HepG2 (cell line): ENCODE data around the gene ATXN7L3. TPM values are rescaled to one million over a fixed set of nuclear protein-coding genes. Genes with fewer than 3 reads are reported as not detected.

Source experiments
- CENPT ChIP-seq: sonication (generic); formaldehyde crosslinking; IDR thresholded peaks from 2 replicates; pipeline ENCODE4 v1.8.0; 2022; ENCODE audit warnings: low read depth, mild to moderate bottlenecking, moderate library complexity, missing genetic modification reagents
- ERF ChIP-seq: IDR thresholded peaks from 2 replicates; pipeline ENCODE4 v1.6.1; 2018; ENCODE audit warnings: missing biosample characterization, missing genetic modification reagents
- KDM4B ChIP-seq: sonication (generic); formaldehyde crosslinking; IDR thresholded peaks from 2 replicates; pipeline ENCODE4 v1.4.0; 2020; ENCODE audit warnings: missing genetic modification reagents
- KLF13 ChIP-seq: sonication (generic); formaldehyde crosslinking; IDR thresholded peaks from 2 replicates; pipeline ENCODE4 v1.4.0; 2020; ENCODE audit warnings: mild to moderate bottlenecking, missing genetic modification reagents
- SOX13 ChIP-seq, 3 experiments: fragments of 450-650 bp in 1 of 3; sonication (generic) in 1 of 3; formaldehyde crosslinking in 1 of 3; IDR thresholded peaks in 2 of 3; conservative IDR thresholded peaks in 1 of 3; 2 replicates each; pipeline versions ENCODE4 v1.5.0 to v1.6.1; 2016 to 2020; ENCODE audit warnings: antibody characterized with exemption in 1 of 3, mild to moderate bottlenecking in 1 of 3, missing compliant biosample characterization in 1 of 3, missing genetic modification reagents in 1 of 3, moderate library complexity in 1 of 3
- TSC22D2 ChIP-seq: sonication (generic); formaldehyde crosslinking; IDR thresholded peaks from 2 replicates; pipeline ENCODE4 v1.5.1; 2020; ENCODE audit warnings: missing genetic modification reagents, mild to moderate bottlenecking, borderline replicate concordance
- ZBTB7B ChIP-seq: sonication (generic); formaldehyde crosslinking; IDR thresholded peaks from 2 replicates; pipeline ENCODE4 v1.4.0; 2020; ENCODE audit warnings: missing genetic modification reagents
- ZNF24 ChIP-seq: fragments of 450-650 bp; IDR thresholded peaks from 2 replicates; pipeline ENCODE4 v1.6.1; 2017; ENCODE audit warnings: antibody characterized with exemption, mild to moderate bottlenecking
- ZNF570 ChIP-seq: sonication (generic); formaldehyde crosslinking; IDR thresholded peaks from 2 replicates; pipeline ENCODE4 v1.4.0; 2020; ENCODE audit warnings: mild to moderate bottlenecking, missing genetic modification reagents, borderline replicate concordance
- ZNF724P ChIP-seq: sonication (generic); formaldehyde crosslinking; IDR thresholded peaks from 2 replicates; pipeline ENCODE4 v1.8.0; 2022; ENCODE audit warnings: missing genetic modification reagents, borderline replicate concordance
- polyA plus RNA-seq, 8 experiments: library from polyadenylated mRNA; depleted of rRNA in 3 of 8; stranded (reverse) in 7 of 8; unstranded in 1 of 8; fragments of >200 nt; fragmentation: Illumina TruSeq in 4 of 8; extraction: Trizol in 4 of 8; gene quantifications; 2 replicates each; pipeline versions ENCODE4 v1.2.1 to v1.2.3, GENCODE V29; 2011 to 2016; ENCODE audit warnings: low read depth in 4 of 8, missing spikeins in 1 of 8, mixed read lengths in 1 of 8; ENCODE audit not compliant: insufficient read depth in 1 of 8
- total RNA-seq, 5 experiments: library from RNA; depleted of rRNA; stranded (reverse); fragments of >200 nt; fragmentation: Illumina TruSeq; extraction: Trizol; gene quantifications; 2 replicates each; pipeline ENCODE4 v1.2.3, GENCODE V29; 2016; ENCODE audit warnings: low read depth in 1 of 5
- TF ChIP-seq, protein P1 (sequence below): sonication (generic); formaldehyde crosslinking; IDR thresholded peaks from 2 replicates; pipeline ENCODE4 v1.5.1; 2020; ENCODE audit warnings: mild to moderate bottlenecking, missing genetic modification reagents, borderline replicate concordance
- TF ChIP-seq, protein P2 (sequence below): sonication (generic); formaldehyde crosslinking; IDR thresholded peaks from 2 replicates; pipeline ENCODE4 v1.4.0; 2020; ENCODE audit warnings: missing genetic modification reagents
- TF ChIP-seq, protein P3 (sequence below): sonication (generic); formaldehyde crosslinking; IDR thresholded peaks from 2 replicates; pipeline ENCODE4 v1.5.0; 2020; ENCODE audit warnings: missing genetic modification reagents, mild to moderate bottlenecking, borderline replicate concordance
- TF ChIP-seq, protein P4 (sequence below): sonication (generic); formaldehyde crosslinking; IDR thresholded peaks from 2 replicates; pipeline ENCODE4 v1.8.1; 2022; ENCODE audit warnings: low read depth, mild to moderate bottlenecking, missing genetic modification reagents
- TF ChIP-seq, protein P5 (sequence below): sonication (generic); formaldehyde crosslinking; IDR thresholded peaks from 2 replicates; pipeline ENCODE4 v1.4.0; 2020; ENCODE audit warnings: missing genetic modification reagents

The ATXN7L3 gene
- total and polyA plus RNA-seq, 2 of the 13 experiments (the other 11 are each of a cell fraction or from before 2014, with no cell fraction given), result 44.5 to 59.1 TPM

DNA sequence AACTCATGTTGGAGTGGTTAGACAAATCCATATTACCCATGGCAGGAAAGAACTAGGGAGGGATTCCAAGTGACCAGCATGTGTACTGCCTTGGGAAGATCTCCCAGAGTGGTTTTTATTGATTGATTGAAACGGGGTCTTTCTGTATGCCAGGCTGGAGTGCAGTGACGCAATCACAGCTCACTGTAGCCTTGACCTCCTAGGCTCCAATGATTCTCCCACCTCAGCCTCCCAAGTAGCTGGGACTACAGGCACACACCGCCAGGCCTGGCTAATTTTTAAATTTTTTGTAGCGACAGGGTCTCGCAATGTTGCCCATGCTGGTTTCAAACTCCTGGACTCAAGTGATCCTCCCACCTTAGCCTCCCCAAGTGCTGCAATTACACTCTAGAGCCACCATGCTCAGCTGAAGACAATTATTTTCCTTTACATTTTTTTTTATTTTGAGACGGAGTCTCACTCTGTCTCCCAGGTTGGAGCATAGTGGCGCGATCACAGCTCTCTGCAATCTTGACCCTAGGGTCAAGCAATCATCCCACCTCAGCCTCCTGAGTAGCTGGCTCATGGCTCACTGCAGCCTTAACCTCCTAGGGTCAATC, 15.4 kb downstream of the ATXN7L3 start (continued):
- TF ChIP-seq, protein P1, sequence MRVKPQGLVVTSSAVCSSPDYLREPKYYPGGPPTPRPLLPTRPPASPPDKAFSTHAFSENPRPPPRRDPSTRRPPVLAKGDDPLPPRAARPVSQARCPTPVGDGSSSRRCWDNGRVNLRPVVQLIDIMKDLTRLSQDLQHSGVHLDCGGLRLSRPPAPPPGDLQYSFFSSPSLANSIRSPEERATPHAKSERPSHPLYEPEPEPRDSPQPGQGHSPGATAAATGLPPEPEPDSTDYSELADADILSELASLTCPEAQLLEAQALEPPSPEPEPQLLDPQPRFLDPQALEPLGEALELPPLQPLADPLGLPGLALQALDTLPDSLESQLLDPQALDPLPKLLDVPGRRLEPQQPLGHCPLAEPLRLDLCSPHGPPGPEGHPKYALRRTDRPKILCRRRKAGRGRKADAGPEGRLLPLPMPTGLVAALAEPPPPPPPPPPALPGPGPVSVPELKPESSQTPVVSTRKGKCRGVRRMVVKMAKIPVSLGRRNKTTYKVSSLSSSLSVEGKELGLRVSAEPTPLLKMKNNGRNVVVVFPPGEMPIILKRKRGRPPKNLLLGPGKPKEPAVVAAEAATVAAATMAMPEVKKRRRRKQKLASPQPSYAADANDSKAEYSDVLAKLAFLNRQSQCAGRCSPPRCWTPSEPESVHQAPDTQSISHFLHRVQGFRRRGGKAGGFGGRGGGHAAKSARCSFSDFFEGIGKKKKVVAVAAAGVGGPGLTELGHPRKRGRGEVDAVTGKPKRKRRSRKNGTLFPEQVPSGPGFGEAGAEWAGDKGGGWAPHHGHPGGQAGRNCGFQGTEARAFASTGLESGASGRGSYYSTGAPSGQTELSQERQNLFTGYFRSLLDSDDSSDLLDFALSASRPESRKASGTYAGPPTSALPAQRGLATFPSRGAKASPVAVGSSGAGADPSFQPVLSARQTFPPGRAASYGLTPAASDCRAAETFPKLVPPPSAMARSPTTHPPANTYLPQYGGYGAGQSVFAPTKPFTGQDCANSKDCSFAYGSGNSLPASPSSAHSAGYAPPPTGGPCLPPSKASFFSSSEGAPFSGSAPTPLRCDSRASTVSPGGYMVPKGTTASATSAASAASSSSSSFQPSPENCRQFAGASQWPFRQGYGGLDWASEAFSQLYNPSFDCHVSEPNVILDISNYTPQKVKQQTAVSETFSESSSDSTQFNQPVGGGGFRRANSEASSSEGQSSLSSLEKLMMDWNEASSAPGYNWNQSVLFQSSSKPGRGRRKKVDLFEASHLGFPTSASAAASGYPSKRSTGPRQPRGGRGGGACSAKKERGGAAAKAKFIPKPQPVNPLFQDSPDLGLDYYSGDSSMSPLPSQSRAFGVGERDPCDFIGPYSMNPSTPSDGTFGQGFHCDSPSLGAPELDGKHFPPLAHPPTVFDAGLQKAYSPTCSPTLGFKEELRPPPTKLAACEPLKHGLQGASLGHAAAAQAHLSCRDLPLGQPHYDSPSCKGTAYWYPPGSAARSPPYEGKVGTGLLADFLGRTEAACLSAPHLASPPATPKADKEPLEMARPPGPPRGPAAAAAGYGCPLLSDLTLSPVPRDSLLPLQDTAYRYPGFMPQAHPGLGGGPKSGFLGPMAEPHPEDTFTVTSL (CRISPR knock-in tag), result no peak
- no peak for TF ChIP-seq SOX13 (IDR thresholded peaks at IDR 0.05)
- 0 out of 4 replicates have a peak, but pooled peaks of 1 of the 2 experiments have one; percentile 22 for TF ChIP-seq SOX13 (CRISPR knock-in tag; conservative IDR thresholded peaks at IDR 0.05 in 1 of 2, IDR thresholded peaks at IDR 0.05 in 1 of 2)
- TF ChIP-seq KDM4B (CRISPR knock-in tag), result no peak
- TF ChIP-seq, protein P2, sequence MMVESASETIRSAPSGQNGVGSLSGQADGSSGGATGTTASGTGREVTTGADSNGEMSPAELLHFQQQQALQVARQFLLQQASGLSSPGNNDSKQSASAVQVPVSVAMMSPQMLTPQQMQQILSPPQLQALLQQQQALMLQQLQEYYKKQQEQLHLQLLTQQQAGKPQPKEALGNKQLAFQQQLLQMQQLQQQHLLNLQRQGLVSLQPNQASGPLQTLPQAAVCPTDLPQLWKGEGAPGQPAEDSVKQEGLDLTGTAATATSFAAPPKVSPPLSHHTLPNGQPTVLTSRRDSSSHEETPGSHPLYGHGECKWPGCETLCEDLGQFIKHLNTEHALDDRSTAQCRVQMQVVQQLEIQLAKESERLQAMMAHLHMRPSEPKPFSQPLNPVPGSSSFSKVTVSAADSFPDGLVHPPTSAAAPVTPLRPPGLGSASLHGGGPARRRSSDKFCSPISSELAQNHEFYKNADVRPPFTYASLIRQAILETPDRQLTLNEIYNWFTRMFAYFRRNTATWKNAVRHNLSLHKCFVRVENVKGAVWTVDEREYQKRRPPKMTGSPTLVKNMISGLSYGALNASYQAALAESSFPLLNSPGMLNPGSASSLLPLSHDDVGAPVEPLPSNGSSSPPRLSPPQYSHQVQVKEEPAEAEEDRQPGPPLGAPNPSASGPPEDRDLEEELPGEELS, result 0 out of 2 replicates have a peak, but pooled peaks have one; percentile 15
- no peak for TF ChIP-seq ZNF724P (CRISPR knock-in tag)
- no peak for TF ChIP-seq ZNF24
- no peak for TF ChIP-seq KLF13 (CRISPR knock-in tag)
- TF ChIP-seq ERF (CRISPR knock-in tag), result no peak
- TF ChIP-seq, protein P3, sequence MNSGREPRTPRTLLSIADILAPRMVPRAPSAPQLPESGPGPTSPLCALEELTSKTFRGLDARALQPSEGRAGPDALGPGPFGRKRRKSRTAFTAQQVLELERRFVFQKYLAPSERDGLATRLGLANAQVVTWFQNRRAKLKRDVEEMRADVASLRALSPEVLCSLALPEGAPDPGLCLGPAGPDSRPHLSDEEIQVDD (CRISPR knock-in tag), result no peak
- no peak for TF ChIP-seq ZNF570 (CRISPR knock-in tag)
- TF ChIP-seq TSC22D2 (CRISPR knock-in tag), result no peak
- TF ChIP-seq CENPT (CRISPR knock-in tag), result no peak
- TF ChIP-seq, protein P4, sequence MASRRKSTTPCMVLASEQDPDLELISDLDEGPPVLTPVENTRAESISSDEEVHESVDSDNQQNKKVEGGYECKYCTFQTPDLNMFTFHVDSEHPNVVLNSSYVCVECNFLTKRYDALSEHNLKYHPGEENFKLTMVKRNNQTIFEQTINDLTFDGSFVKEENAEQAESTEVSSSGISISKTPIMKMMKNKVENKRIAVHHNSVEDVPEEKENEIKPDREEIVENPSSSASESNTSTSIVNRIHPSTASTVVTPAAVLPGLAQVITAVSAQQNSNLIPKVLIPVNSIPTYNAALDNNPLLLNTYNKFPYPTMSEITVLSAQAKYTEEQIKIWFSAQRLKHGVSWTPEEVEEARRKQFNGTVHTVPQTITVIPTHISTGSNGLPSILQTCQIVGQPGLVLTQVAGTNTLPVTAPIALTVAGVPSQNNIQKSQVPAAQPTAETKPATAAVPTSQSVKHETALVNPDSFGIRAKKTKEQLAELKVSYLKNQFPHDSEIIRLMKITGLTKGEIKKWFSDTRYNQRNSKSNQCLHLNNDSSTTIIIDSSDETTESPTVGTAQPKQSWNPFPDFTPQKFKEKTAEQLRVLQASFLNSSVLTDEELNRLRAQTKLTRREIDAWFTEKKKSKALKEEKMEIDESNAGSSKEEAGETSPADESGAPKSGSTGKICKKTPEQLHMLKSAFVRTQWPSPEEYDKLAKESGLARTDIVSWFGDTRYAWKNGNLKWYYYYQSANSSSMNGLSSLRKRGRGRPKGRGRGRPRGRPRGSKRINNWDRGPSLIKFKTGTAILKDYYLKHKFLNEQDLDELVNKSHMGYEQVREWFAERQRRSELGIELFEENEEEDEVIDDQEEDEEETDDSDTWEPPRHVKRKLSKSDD (CRISPR knock-in tag), result no peak
- peak; percentile 83 for TF ChIP-seq ZBTB7B (CRISPR knock-in tag)
- TF ChIP-seq, protein P5, sequence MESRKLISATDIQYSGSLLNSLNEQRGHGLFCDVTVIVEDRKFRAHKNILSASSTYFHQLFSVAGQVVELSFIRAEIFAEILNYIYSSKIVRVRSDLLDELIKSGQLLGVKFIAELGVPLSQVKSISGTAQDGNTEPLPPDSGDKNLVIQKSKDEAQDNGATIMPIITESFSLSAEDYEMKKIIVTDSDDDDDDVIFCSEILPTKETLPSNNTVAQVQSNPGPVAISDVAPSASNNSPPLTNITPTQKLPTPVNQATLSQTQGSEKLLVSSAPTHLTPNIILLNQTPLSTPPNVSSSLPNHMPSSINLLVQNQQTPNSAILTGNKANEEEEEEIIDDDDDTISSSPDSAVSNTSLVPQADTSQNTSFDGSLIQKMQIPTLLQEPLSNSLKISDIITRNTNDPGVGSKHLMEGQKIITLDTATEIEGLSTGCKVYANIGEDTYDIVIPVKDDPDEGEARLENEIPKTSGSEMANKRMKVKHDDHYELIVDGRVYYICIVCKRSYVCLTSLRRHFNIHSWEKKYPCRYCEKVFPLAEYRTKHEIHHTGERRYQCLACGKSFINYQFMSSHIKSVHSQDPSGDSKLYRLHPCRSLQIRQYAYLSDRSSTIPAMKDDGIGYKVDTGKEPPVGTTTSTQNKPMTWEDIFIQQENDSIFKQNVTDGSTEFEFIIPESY (CRISPR knock-in tag), result peak; percentile 80
